GM21360 (cell line): ENCODE measurements around the gene DEDD.

Source experiments
- ATAC-seq: cut with Tn5 transposase; IDR thresholded peaks from one replicate; pipeline ENCODE4 v1.9.1; 2021; ENCODE audit warnings: mild to moderate bottlenecking, moderate library complexity; ENCODE audit not compliant: unreplicated experiment

The DEDD gene

GRCh38 chr1:161164901-161165610, 32.6 kb upstream of the DEDD start:
- no peak for ATAC-seq

- no peak for ATAC-seq
Observed at GRCh38 chr1:161163793-161164192, 31.3 kb upstream of the DEDD start.

- no peak for ATAC-seq
Observed at GRCh38 chr1:161162806-161163205, 30.3 kb upstream of the DEDD start.

- no peak for ATAC-seq
Observed at GRCh38 chr1:161162052-161162451, 29.6 kb upstream of the DEDD start.

GRCh38 chr1:161161652-161162051, 29.2 kb upstream of the DEDD start:
- no peak for ATAC-seq

GRCh38 chr1:161160671-161161145, 28.2 kb upstream of the DEDD start:
- ATAC-seq, result no peak

GRCh38 chr1:161159913-161160243, 27.4 kb upstream of the DEDD start:
- no peak for ATAC-seq

- ATAC-seq, result peak; percentile 80
Observed at GRCh38 chr1:161159087-161159912, 26.8 kb upstream of the DEDD start, which contains the start of gene USP21. Gene USP21, plus strand, starts transcription at chr1:161159500. Its CDS starts 1,141 bp downstream, at chr1:161160641.

GRCh38 chr1:161158316-161159010, 26.0 kb upstream of the DEDD start:
- ATAC-seq, result no peak

GRCh38 chr1:161157867-161158266, 25.4 kb upstream of the DEDD start:
- ATAC-seq, result no peak

GRCh38 chr1:161153682-161154337, 21.3 kb upstream of the DEDD start, which contains the start of gene UFC1:
Gene UFC1, plus strand, starts transcription at chr1:161153978. Its CDS starts 20 bp downstream, at chr1:161153998.
- ATAC-seq, result peak; percentile 76

GRCh38 chr1:161153176-161153575, 20.7 kb upstream of the DEDD start:
- ATAC-seq, result no peak

GRCh38 chr1:161145832-161146231, 13.4 kb upstream of the DEDD start:
- ATAC-seq, result no peak

- ATAC-seq, result no peak
Observed at GRCh38 chr1:161140755-161141400, 8.4 kb upstream of the DEDD start.

GRCh38 chr1:161139766-161140165, 7.3 kb upstream of the DEDD start:
- no peak for ATAC-seq

- ATAC-seq, result no peak
Observed at GRCh38 chr1:161138431-161138830, 6.0 kb upstream of the DEDD start.

- ATAC-seq, result no peak
Observed at GRCh38 chr1:161137881-161138280, 5.4 kb upstream of the DEDD start.

GRCh38 chr1:161133220-161133740, 813 bp upstream of the DEDD start:
- no peak for ATAC-seq

GRCh38 chr1:161131523-161132409, 701 bp downstream of the DEDD start:
- ATAC-seq, result no peak
